Activated CD8-positive, alpha-beta memory T cell treated with anti-CD3 and anti-CD28 coated beads, Interleukin-2, amount 50 U/mL, for 48 hours (primary cell): ENCODE results near the gene FBXO22.
"Not testable (repeated sequence)": the region's sequence is repeated elsewhere in the genome, so short reads cannot be mapped to it uniquely, and the experiment has no call there.

Experiments
- DNase-seq: peaks from one replicate; pipeline ENCODE4 v3.0.0-alpha.2; 2020

Gene FBXO22

DNA sequence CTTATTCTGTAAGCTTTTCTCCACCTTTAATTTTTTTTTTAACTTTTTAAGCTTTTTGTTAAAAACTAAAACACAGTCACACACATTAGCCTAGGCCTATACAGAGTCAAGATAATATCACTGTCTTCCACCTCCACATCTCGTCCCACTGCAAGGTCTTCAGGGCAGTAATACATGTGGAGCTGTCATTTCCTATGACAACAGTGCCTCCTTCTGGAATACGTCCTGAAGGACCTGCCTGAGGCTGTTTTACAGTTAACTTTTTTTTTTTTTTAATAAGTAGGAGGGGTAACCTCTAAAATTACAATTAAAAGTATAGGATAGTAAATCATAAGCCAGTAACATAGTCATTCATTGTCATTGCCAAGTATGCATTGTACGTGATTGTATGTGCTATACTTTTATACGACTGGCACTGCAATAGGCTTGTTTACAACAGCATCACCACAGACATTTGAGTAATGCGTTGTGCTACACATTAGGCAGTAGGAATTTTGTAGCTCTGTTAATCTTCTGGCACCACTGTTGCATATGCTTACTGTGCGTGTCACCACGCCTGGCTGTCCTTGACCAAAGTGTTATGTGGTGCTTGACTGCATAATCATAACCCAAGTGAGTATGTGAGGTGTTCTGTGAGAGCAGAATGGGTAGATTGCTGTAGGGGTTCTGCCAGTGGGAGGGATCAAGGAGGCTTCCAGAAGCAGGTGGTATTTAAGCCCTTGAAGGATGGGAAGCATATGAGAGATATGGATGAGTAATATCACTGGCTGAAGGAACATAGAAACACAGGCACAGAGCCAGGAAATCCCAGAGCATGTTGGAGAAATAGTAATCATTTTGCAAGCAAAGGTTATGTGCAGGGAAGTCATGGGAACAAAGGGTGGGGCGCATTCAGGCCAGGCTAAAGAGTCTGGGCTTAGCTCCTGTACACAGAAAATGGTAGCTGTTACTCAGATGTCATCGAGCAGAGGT is 18.3 kb downstream of the FBXO22 start:
- no peak for DNase-seq

DNA sequence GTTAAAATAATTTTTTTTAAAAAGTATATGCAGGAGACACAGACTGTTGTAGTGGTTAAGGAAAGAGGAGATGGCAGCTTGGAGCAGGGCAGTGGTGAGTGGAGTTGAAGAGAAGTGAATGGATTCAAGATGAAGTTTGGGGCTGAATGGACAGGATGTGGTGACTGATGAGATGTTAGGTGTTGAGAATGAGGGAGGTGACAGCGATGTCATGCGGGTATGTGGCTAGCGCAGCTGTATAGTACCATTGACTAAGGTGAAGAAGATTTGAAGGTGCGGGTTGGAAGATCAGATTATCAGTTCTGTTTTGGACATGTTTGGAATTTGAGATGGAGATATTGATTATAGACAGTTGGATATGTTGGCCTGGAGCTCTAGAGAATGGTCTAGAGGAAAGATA is 20.1 kb downstream of the FBXO22 start:
- no peak for DNase-seq

DNA sequence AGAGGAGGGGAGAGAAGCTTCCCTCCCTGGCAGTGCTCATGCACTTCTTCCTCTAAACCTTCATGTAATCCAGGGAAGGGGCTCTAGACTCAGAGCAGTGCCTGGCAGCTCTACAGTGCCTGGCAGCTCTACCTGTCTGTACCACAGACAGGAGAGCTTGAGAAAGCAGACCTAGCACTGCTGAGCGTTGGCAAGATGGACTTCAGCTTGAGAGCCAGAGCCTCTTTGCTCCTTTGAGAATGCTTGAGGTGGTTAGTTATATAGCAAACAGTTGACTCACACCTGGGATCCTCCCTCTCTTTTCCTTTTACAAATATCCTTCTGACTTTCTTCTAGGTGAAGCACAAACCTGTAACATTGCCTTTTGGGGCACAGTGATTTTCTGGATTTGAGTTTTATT is 20.9 kb downstream of the FBXO22 start:
- DNase-seq, result no peak

DNA sequence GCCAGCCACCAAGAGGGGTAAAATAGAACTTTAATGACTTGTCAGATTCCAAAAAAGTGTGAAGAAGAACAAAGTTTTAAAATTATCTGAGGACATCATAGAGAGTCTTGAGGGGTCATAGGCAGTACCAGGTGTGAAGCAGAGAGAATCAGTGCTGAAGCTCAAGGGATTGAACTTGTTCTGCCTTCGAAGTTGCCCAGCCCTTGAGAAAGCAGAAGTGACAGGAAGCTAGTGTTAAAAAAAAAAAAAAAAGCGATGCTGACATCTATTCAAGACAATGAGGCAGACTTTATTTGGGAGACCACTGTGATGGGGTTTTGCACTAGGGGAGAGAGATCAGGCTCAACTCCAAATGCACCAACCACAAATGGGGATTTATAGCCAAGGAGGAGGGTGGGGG is 21.8 kb downstream of the FBXO22 start:
- no peak for DNase-seq

DNA sequence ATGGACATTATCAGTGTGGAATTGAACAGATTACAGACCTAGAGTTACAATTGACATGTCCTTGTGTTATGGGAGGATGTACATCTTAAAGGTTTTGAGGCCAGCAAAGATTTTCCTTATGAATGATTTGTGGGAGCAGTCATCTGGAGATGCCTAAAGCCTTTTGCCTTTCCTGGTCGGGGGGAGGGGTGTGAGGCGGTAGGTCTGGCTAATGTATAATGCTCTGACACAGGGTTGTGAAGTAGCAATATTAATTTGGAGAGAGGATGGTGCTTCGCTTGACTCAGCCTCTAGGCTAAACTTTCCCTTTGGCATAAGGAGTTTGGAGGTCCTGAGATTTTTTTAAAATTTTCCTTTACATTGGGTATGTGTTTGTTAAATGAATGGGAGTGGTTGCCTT is 23.3 kb downstream of the FBXO22 start:
- DNase-seq, result no peak

DNA sequence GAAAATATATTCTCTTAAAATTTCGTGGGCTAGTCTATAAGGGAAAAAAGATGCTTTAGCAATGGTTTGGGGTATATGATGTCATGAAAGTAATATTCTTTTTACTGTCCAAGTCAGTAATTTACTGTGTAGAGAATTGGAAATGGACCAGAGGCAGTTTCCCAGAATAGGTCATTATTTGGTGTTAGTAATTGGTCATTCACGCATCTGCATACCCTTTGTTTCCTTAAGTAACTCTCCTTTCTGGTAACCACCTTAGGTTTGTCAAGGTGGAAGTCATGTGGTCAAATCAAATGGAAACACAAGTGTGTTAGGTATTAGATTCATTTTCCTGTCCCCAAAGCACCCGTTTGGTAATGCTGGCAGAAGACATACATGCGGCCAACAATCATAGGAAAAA is 23.9 kb downstream of the FBXO22 start:
- DNase-seq, result no peak

DNA sequence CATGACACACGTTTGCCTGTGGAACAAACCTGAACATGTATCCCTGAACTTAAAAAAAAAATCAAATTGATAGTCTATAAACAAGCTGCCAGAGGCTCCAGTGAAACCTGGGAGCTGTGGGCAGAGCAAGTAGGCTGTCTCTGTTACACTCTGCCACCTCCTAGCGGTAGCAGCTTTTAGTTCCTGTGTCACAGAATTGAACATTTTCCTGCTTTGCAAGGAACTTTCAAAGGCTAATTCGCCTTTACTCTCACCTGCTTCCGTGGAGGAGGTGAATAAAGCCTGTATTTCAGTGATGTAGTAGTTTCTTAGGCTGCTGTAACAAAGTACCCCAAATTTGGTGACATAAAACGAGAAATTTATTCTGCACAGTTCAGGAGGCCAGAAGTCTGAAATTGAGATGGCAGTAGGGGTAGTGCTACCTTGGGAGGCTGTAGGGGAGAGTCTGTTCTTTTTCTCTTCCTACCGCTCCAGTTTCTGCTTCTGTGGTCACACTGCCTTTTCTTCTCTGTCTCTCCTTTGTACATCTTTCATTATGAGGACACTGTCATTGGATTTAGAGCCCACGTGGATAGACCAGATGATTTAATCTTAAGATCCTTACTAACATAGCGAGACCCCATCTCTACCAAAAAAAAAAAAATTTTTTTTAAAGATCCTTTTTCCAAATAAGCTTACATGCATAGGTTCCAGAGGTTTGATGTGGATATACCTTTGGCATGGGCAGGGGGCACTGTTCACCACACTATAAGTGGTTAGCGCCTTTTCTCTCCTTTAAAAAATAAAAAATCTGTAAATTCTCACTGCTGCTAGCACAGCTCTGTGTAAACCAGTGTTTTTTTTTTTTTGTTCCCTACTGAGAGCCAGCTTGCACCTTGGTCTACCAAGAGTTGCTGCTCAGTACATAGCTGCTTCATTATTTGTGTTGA is 25.3 kb downstream of the FBXO22 start:
- no peak for DNase-seq

DNA sequence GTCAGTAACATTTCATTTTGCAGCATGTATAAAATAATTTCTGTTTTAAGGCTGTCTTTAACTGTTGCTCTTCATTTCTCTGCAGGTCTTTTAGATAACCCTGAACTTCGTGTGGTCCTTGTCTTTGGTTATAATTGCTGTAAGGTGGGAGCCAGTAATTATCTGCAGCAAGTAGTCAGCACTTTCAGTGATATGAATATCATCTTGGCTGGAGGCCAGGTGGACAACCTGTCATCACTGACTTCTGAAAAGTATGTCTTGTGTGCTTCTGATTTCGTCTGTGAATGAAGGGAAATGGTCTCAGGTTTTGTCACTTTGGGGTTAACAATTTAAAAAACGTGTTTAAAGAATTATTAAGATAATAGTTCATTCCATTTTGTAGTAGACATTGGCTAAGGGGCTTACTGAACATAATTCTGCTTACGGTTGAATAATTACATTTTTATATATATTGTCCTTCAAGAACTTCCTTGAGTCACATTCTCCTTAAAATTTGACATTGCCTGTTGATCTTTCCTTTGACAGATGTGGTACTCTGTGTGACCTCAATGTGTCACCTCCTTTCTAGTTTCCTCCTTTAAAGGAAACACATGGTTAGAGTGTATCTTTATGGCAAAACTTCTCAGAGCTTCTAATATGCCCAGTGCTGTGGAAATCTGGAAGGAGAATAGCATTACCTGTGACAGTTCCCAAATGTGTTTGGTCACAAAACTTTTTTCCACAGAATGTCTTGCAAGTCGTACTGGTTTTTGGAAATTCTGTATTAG is 26.3 kb downstream of the FBXO22 start:
- no peak for DNase-seq

DNA sequence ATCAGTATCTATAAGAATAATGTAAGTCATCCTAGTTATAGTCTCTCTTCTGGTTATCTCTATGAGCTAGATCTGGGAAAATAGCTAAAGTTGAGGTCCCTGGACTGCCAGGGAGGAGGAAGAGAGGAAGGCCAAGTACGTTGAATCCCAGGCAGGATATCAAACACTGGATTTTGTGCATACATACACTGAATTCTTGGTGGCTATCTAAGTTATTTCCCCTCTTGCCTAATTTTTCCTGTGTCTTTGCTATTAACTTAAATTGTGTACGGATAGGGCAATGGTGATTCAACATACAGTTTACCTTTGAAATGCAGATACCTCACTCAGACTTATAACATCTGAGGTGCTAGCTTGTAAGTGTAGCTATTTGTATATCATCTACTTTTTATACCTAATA is 27.2 kb downstream of the FBXO22 start:
- no peak for DNase-seq

DNA sequence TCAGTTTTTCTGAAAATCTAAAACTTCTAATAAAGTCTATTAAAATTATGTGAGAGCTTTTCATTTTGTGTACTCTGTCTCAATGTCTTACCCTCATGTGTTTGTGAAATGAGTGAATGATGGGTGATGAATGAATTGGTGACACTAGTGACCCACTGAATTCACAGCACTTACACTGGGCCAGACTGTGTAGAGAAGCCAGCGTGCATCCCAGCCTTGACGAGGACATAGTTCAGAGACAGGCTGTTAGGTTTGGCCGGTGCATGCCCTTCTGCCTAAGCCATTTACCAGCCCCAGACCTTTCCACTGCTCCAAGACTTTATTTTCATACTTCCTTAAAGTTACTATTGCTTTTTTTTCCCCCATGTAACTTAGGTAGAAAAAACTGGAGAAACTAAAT is 38.8 kb downstream of the FBXO22 start:
- no peak for DNase-seq

DNA sequence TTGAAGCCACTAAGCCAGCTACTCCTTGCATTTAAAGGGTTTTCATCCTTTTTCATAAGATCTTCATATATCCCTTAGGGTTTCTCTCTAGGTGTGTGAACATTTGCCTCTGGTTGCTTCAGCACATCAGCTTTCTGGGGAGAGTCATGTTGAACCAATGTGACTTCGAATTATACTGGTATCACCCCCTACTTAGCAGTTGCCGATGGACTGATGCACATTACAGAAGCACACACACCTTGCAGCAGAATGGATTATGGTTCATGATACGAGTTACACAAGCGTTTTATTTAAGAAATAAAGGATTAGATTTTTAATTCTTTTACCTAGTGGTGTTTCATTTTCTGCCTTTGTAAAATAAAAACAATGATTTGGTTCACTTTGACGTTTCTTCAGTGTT is 39.6 kb downstream of the FBXO22 start:
- no peak for DNase-seq

DNA sequence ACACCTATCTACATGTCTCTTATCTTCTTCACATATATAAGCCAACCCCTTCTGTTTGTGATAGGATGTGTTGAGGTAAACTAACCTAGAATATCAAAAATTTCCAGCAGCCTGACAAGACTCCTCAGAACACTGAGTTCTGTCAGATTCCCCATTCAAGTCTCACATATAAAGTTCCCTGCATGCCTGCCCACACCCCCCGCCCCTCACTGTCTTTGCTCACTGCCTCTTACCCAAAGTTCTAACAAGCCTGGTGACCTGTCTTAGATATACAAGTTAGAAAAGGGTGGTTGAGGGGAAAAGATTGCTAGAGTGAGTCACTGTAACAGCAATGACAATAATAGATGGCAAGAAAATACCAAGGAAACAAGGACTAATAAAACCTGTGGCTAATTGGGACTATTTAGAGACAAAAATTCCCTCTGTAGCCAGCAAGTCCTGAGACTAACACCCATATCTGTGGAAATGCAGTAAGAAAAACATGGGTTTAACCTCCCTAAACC is 40.1 kb downstream of the FBXO22 start:
- DNase-seq, result no peak

DNA sequence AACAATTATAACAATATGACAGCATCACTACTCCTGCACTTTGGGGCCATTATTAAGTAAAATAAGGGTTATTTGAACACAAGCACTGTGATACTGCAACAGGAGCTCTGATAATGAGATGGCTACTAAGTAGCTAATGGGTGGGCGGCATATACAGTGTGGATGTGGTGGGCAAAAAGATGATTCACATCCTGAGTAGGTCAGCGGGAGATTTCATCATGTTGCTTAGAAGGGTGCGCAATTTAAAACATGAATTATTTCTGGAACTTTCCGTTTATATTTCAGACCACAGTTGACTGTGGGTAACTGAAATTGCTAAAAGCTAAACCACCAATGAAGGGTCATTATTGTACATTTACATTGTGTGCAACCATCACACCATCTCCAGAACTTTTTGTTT is 42.3 kb downstream of the FBXO22 start:
- DNase-seq, result no peak

DNA sequence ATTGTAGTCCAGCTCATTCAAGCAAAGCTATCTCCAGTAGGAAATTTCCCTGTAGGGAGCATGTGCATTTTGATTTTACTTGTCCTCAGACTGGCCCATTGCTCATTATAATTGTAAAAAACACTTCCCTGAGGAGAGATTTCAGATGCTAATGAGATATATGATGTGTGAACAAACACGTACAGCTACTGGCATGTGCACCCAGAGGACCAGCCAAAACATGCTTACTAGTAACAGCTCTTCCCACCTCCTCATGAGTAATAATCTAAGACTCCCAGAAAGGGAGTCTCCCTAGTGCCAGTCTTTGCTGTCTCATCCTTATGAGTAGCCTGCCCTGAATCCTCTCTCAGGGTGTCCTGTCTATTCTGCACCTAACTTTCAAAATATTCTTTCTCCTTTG is 43.4 kb downstream of the FBXO22 start:
- DNase-seq, result no peak

DNA sequence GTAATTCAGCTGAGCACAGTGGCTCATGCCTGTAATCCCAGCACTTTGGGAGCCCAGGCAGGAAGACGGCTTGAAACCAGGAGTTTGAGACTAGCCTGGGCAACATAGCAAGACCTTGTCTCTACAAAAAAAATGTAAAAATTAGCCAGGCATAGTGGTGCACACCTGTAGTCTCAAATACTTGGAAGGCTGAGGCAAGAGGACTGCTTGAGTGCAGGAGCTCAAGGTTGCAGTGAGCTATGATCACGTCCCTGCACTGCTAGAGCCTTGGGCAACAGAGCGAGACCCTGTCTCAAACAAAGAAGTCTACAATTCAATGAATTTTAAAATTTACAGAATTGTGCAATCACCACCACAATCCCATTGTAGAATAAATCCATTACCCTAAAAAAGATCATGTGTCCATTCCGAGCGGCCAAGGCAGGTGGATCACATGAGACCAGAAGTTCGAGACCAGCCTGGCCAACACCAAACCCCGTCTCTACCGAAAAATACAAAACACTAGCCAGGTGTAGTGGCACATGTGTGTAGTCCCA is 45.2 kb downstream of the FBXO22 start:
- DNase-seq, result no peak

DNA sequence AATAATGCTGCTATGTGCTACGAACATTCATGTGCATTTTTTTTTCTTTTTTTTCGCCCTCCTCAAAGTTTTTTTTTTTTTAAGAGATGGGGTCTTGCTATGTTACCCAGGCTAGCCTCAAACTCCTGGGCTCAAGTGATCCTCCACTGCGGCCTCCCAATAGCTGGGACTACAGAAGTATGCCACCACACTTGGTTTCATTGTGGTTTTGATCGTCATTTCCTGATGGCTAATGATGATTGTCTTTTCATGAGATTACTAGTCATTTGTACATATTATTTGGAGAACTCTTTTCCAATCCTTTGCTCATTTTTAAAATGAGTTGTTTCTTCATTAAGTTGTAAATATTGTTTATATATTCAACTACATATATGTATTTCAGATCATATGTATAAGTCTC is 48.8 kb downstream of the FBXO22 start:
- no peak for DNase-seq

DNA sequence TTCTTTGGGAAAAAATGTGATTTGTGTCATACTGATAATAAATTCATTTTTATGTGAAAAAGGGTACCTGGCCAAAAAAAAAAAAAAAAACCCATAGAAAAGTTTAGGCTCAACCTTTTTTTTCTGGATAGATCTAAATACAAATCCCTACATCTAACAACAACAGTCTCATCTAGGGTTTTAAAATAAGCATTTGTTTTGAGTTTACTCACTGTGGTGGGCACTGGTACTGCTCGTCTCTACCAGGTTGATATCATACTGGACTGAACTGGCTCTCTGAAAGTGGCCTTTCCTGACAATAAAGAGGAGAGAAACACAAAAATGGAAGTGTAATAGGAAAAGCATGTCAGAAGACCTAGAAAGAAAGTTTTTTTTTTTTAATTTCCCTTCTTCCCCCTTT is 52.0 kb downstream of the FBXO22 start:
- no peak for DNase-seq

DNA sequence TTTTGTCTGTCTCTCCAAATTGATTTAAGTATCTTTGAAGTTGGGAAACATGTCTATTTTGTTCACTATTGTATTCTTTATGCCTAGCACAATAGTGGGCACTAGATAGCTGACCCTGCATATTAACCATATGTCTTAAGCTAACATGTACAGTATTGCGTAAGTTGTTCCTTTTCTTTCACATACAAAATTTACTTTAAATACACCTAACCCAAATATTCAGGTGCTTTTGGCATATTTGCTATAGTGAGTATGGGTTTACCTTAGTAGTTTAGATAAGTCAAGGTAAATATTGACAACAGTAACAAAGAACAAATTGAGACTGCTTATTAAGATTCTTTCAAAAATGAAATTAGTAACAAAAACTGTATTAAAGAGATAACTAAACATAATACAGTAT is 57.7 kb downstream of the FBXO22 start:
- DNase-seq, result no peak

DNA sequence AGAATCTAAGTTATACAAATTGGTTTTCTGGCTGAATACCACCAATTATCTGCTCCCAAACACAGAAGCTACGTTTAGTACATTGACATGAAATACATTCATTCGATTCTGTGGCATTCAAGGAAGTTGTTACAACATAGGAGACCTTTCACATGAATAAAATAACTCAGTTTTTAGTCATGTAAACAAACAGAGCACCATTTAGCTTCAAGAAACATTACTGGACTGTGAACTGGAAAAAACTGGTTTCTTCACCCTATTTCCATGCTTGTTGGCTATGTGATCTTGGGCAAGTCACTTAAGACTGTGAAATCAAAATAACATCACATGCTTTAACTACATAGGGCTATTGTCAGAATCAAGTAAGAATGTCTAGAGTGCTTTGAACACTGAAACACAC is 62.4 kb downstream of the FBXO22 start:
- DNase-seq, result no peak

DNA sequence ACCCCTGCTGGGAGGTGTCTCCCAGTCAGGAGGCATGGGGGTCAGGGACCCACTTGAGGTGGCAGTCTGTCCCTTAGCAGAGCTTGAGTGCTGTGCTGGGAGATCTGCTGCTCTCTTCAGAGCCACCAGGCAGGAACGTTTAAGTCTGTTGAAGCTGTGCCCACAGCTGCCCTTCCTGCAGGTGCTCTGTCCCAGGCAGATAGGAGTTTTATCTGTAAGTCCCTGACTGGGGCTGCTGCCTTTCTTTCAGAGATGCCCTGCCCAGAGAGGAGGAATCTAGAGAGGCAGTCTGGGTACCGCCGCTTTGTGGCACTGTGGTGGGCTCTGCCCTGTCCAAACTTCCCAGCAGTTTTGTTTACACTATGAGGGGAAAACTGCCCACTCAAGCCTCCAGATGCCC is 73.1 kb downstream of the FBXO22 start:
- not testable (repeated sequence) for DNase-seq

DNA sequence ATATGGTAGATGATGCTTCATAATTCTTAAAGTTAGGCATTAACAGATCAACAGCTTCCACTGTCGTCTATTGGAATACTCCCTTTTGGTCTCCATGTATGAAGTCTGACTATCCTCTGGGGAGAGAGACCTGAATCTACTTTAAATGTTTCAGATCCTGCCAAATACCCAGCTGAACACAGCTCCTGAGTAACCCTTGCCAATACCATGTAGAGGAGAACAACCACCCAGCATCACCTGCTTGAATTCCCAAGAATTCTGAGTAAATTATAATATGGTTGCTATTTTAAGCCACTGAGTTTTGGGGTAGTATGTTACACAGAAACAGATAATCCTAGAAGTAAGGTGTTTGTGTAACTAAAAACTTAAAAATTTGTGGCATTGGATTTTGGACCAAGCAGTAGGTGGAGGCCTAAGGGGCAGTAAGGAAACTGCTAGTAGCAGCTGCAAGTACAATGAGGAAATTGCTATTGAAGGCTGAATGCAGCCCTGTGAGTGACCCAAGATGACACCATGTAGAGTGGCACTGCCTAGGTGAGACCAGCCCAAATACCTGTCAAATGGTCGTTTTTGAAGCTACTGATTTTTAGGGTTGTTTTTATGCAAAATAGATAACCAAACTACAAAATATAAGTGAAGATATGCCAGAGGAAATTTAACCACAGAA is 77.6 kb downstream of the FBXO22 start:
- DNase-seq, result no peak

DNA sequence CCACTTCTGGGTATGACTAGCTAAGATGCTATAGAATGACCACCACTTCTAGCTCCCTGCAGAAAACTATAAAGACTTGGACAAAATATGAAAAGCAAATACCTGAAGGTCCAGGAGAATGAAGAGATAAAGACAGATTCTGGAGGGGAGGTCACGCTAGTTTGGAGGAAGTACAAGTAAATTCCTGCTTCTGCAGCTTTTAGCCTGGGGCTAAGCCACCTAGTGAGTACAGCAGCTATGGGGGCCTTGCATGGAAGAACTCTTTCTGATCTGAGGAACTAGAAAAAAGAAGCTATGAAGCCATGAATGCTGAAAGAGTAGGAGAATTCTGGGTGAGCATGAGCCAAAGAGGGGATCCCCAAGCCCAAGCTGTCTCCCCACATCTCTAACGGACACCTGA is 78.8 kb downstream of the FBXO22 start:
- no peak for DNase-seq
